Dedifferentiated amniotic fluid mesenchymal stem cell (primary cell): Measurements from ENCODE around the gene OAF.

Experiments used
- DNase-seq: peaks from one replicate; pipeline ENCODE4 v3.0.0-alpha.2; 2016; ENCODE audit errors: extremely low spot score

OAF gene

DNA sequence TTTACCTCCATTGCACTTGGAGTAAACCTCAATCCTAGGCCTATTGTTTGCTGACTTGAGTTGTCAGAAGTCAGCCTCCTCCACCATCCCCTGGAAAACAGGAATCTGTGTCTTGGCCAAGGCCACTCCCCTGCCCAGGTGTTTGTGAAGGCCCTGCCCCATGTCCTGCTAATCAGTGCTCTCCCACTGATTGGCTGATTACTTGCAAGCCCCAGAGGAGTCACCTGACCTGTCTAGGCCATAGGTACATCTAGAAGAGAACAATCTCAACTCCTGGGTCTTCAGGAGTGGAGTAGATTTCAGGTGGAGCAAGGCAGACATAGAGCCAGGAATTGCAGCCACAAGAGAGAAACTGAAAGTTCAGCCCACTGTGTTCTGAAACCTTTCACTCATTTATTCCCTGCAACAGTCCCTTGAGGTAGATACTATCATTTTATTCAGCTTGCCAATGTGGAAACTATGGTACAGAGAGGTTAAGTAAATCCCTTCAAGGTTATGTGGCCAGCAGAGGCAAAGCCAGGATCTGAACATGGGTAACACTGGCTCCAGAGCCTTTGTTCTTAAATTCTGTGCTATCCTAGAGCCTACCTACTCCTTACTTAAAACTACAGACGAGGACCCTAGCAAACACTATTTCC is 10.4 kb downstream of the OAF start:
- no peak for DNase-seq

DNA sequence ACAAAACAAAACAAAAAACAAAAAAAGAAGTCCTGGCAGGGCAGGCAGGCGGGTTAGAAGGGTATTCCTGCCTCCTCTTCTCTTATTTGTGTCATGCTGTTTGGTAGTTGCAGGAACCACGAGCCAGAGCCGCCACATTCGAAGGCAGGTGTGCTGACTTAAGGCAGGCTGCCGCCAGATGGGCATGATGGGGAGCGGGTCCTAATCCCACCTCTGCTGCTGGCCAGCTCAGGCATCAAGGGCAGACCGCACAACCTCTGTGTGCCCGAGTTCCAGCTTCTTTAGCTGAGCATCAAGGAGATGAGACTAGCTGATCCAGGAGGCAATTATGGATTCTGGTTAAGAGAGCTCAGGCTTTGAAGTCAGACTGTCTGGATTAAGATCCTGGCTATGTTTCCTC is 12.1 kb downstream of the OAF start:
- no peak for DNase-seq

DNA sequence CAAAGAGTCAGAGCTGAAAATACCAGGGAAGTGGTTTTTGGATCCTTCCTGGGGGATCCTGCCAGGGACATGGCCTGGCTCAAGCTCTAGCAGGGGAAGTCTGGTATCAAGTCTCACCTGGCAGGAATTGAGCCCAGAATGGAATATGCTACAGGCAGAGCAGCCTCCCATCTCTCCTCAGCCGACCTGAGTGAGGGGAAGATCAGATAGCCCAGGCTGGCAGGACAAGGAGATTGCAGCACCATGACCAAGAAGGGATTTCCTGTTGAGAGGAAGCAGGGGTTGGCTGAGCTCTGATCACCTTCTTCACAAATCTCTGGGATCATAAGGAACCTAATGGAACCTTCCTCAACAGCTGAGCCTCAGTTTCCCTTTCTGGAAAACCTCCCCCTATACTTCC is 13.0 kb downstream of the OAF start:
- no peak for DNase-seq

DNA sequence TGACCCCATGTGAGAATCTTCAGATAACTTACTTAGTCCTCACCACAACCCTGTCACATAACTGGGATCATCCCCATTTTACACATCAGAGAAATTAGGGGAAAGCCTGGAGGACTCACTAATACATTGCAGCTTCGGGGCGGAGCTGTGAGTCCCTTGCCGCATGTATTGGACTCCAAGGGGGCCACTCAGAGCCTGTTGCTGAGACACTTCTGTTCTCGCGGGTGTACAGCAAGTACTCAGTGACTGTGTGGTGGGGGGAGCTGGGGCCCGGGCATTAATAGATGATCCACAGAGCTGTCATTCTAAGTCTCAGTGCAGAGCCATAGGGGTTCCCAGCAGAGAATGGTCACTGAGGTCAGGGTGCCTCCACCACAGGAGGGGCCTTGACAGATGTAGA is 13.5 kb downstream of the OAF start:
- no peak for DNase-seq

DNA sequence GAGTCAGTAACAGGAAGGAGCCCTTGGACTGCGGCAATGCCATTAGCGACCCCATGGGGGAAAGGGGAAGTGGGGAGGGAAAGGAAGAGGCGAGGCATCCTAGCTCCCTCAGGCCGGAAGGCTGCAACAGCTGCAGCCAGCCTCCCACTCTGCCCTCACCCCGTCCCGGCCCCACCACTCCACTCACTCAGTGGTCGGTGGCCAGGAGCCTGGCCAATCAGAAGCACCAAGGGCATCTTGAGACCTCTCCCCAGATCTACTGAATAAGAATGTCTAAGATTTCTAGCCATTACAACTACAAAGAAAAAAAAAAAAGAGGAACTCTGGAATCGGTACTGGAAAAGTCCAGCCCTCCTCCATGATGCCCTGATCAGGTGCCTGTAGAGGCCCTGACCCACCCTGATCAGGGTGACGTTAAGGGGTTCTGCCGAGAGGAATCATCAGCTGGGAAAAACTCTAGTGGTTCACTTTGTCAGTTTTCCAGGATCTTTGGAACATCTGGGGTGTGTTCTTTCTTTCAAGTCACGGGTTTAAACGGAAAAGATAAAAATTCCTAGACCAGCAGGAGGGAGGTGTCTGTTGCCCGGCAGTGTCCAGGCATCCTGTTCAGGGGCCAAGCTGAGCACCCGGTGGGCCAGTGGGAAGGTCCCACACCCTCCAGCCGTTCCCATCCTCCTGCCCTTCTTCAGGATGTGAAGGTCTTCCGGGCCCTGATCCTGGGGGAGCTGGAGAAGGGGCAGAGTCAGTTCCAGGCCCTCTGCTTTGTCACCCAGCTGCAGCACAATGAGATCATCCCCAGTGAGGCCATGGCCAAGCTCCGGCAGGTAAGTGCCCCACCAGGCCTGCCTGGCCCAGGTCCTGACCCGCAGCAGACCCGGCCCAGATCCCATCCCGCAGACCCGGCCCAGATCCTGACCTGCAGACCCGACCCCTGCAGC is 14.4 kb downstream of the OAF start:
- DNase-seq = no peak

DNA sequence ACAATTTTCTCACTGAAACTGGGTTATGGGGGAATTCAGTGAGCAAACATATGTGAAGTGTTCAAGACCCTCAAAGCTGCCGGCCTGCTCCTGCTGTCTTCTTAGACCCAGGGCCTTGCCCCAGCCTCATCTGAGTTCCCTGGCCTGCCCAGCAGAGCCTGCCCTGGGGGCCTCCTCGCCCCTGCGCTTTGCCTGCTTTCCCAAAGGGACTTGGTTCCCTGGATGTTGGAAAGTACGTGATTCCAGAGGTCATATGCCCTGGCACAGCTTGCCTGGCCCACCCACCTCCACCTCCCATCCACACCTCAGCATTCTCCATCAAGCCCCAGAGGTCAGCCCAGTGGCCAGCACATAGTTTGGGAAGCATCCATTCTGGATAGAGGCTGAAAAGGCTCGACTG is 15.4 kb downstream of the OAF start:
- no peak for DNase-seq

DNA sequence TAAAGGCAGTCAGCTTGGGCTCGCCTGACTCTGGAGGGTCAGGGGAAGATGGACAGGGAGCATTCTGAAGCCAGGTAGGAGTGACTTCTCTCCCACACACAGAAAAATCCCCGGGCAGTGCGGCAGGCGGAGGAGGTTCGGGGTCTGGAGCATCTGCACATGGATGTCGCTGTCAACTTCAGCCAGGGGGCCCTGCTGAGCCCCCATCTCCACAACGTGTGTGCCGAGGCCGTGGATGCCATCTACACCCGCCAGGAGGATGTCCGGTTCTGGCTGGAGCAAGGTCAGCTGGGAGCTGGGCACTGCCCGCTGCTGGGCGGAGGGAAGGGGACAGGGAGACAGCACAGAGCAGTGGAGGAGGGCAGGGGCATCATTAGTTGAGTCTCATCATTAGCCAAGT is 15.9 kb downstream of the OAF start:
- DNase-seq = no peak

DNA sequence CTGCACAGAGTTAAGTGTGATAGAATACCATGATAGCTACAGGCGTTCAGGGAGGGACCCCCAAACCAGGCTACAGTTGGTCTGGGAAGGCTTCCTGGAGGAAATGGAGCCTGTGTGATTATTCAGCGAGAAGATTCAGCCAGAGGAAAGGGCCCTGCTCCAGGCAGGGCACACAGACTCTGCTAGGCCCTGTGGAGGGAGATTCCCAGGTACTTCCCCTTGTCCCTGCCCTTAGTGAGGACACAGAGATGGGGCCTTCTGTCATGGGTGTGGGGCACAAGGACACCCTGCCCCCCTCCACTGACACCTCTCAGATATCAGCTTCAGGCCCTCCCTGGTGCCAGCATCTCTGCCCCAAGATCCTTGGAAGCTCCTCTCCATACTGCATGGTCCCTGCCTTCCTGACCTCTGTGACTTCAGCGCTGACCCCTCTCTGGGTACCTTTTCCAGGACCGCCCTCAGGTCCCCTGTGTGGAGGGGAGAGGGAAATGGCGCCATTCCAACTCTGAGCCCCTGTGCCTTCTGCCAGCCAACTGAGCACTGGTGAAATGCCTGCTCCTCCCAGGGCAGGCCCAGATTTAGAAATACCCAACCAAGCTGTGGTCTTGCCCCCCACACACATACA is 16.5 kb downstream of the OAF start:
- no peak for DNase-seq

DNA sequence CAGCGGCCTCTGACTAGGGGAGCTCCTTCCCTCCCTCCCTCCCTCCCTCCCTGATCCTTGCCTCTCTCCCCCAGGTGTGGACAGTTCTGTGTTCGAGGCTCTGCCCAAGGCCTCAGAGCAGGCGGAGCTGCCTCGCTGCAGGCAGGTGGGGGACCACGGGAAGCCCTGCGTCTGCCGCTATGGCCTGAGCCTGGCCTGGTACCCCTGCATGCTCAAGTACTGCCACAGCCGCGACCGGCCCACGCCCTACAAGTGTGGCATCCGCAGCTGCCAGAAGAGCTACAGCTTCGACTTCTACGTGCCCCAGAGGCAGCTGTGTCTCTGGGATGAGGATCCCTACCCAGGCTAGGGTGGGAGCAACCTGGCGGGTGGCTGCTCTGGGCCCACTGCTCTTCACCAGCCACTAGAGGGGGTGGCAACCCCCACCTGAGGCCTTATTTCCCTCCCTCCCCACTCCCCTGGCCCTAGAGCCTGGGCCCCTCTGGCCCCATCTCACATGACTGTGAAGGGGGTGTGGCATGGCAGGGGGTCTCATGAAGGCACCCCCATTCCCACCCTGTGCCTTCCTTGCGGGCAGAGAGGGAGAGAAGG is 18.1 kb downstream of the OAF start:
- DNase-seq = no peak

DNA sequence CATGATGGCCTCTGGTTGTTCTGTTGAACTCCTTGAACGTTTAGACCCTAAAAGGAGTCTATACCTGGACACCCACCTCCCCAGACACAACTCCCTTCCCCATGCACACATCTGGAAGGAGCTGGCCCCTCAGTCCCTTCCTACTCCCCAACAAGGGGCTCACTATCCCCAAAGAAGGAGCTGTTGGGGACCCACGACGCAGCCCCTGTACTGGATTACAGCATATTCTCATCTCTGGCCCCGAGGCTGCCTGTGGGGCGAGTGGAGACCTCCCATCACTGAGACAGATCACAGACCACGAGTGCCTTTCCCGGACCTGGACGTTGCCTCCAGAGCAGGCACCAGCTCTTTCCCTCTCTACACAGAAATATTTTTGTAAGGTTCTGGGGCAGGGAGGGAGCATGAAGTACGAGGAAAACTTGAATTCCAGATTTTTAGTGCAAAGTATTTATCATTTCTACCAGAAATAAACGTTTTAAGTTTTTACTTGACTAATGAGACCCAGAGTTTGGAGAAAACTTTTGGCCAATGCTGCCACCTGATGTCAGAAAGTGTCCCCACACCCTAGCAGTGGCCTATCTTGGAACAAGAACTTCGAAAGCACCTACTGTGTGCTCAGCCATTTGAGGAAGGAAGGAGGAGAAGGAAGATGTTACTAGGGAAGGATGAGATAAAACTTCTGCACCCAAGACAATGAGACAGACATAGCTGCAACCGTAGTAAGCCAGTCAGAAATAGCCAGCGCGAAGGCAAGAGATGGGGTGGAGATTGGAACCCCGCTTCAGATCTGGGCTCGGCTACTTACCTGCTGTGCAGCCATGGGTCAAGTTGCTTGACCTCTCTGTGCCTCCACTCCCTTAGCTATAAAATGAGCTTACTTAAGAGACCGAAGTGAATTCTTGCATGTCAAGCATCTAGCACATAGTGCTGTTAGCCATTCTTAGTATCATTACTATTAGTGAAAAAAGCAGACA is 18.9 kb downstream of the OAF start:
- DNase-seq = no peak

DNA sequence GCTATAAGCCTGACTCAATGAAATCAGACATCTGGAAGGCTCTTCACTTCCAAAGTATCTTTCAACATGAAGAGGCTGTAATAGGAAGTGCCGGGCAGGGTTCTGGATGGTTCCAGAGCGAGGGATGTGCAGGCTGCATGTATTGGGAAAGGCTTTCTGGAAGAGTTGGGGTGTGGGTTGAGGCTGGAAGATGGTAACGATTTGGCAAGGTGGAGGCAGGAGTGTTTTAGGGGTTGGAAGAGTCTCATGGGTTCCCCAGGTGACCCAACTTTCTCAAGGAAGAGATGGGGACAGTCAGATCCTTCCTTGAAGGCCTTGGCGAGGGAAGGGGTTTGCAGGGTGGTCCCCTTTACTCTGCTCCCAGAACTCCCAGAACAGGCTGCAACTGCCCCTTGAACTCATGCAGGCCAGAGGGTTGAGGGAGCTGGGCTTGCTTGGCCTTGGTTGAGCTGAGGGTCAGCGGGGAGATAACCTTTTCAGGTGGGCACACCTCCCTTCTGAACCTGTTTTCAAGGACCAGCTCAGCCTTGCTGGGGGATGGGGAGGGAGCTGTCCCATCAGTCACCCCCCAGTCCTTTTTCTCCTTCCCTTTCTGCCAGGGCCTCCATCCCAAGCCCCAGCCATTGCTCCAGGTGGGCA is 19.7 kb downstream of the OAF start:
- DNase-seq = no peak

DNA sequence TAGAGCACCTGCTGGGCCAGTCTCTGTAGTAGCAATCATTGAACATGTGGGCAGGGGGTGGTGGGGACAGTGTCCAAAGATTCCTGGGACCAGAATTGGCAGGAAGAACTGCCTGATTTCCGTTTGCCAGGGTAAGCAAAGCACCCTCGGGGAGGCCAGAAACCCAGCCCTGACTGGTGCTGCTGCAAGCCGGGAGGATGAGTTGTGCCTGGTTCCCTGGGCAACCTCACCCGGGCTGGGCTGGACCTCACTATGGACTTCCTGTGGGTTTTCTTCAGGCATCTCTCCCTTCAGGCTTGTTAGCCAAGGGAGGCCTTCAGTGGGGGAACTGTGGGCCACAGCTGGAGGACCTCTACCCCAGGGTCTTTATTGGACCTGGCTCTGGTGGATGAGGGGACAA is 21.1 kb downstream of the OAF start:
- no peak for DNase-seq

DNA sequence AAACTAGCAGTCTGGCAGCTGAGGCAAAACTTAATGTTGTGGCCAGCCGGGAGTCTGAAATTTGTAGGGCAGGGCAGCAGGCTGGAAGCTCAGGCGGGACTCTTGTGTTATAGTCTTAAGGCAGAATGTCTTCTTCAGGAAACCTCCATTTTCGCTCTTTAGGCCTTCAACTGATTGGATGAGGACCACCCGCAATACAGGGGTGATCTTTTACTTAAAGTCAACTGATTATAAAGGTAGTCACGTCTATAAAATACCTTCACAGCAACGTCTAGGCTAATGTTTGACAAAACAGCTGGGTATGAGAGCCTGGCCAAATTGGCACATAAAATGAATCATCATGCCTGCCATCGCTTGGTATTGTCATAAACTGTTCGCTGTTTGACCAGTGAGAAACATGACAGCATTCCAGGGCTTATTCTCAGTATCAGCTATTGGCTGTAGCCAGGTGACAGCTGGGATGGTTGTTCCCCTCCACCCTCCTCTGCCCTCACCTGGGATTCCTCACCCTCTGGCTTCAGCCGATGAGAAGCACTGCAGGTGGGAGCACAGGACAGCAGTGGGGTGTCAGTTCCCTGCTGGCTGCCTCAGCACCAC is 22.5 kb downstream of the OAF start:
- DNase-seq = no peak

DNA sequence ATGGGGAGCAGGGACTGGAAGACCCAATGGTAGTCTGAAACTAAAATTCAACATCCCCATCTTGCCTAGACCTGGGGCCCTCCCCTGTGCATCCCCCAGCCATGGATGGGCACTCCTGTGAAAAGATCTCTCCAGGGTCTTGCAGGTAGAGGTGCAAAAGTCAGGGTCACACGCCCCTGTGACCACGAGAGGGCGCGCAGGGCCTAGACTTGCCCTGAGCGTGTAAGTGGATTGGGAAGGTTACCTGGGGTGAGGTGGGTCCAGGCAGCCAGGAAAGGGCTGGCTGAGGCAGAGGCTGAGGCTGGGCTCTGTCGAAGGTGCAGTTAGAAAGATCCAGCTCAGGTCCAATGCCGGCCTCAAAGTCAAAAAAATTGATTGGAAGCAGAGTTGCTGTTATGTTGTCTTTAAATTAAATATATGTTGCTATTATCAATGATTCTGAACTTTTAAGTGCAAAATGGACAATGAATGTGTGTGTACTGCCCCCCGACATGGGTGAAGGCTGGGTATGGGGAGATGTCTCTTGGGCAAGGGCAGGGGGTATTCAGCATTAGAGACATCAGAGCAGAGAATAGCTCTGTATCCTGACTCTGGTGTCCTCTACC is 24.3 kb downstream of the OAF start:
- DNase-seq = no peak

DNA sequence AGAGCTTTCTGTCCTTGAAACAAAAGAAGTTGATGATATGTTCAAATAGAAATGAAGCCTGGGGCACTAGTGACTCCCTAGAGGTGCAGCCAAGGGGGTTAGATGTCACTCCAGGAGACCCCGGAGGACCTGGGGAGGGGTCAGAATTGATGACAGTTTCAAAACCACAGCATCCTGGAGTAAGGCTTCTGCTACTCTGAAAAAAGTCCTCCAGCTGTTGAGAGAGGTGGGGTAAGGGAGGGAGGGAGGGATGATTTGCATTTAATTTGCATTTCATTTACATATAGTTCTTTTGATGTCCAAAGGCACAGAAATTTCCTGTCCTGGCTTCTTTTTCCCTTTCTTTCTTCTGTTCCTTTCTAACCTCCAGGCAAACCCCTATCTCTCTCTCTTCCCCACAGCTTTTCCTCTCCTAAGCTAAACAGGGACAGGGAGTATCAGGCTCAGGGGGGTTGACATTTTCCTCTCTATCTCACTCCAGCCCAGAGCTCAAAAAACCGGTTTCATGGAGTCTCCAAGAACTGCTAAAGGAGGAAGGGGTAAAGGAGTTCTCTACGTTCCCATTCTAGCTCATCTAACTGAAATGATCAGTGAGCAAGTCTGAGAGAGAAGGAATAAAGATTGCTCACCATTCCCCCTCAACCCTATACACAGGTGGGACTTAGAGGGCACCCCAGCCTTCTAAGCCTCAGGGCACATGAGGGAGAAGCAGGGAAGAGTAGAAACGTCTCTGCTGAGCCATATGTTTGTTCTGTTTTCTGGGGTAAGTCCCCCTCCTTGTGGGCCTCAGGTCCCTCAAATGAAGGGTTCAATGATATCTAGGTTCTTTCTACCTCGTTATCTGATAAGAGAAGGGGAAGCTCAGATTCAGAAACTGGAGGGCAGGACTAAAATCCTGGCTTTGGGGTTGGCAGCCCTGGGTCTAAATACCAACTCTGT is 25.6 kb downstream of the OAF start:
- no peak for DNase-seq

DNA sequence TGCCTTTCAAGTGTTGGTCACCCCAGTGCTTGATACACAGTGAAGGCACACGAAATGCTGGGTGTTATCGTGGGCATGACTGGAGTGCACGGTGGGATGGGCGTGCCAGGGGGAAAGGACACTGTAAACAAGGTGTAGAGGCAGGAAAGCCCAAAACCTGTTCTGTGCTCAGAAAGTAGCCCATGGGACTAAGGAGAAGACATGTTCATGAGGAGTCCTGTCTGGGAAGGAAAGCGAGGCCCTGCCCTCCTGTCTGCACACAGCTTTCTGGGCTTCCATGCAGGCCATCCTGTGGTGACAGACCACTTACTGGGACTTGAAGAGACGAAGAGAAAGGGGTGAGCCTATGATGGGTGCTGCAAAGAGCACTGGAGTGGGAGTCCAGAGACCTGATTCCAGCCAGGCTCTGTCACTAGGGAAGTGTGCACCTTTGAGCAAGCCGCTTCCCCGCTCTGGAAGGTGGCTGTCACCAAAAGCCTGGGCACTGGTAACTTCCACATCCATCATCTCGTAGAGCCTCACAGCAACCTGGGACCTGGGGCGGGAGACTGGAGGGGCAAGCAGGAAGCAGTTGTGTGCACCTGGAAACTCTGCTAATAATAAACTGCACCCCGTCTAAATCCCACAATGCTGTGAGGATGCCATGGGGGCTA is 28.3 kb downstream of the OAF start:
- no peak for DNase-seq

DNA sequence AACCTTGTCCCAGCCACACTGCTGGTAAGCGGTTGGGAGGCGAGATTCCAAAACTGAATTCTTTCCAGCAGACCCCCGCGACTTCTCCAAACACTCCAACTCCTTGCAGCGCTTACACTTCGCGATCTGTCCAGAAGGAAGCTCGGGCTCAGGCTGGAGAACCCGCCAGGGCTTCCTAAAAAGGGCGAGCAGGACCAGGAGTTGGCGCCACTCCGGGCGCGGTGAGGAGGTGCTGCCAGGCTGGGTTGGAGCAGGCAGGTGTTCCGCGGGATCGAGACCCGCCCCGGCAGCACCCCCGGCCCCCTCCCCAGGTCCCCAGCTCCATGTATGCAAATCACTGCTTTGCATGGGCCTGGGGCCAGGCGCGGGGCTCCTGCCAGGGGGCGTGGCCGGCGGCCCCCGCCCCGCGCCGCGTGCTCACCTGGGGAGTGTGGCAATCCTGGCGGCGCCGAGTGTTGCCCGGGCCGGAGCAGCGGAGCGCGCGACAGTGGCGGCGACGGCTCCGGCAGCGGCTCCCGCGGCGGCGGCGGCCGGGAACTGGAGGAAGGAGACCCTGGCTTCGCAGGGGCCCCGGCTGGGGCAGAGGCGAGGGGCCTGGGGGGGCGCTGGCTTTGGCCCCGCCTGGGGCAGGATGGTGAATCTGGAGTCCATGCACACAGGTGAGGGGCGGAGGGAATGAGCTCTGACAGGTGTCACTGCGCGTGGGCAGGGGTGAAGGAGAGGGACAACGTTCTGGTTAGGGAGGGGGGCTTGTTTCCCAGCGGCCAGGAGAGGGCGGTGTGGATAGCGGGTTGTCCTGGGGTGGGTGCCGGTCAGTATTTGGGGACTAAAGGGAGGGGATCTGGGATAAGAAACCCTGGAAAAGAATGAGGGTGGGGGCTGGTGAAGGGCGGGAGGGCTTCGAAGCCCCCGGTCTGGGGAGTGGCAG is 29.1 kb downstream of the OAF start, which contains the start of gene POU2F3:
Gene POU2F3 (plus strand): TSS at position 428 of the 928 bp plus-strand sequence. CDS start 204 bp downstream, at position 632.
- DNase-seq = no peak
